Transverse colon (tissue), 3 donors: ENCODE results near the gene C12orf56.

Source experiments
- EP300 ChIP-seq: sonication (generic); formaldehyde crosslinking; IDR thresholded peaks from one replicate; pipeline ENCODE4 v1.6.1; 2017; ENCODE audit warnings: antibody characterized with exemption, low read depth
- POLR2AphosphoS5 ChIP-seq, 3 donors: sonication (generic); formaldehyde crosslinking; IDR thresholded peaks; one replicate each; pipeline ENCODE4 v1.6.1; 2016; ENCODE audit warnings: antibody characterized with exemption in 3 of 3

DNA sequence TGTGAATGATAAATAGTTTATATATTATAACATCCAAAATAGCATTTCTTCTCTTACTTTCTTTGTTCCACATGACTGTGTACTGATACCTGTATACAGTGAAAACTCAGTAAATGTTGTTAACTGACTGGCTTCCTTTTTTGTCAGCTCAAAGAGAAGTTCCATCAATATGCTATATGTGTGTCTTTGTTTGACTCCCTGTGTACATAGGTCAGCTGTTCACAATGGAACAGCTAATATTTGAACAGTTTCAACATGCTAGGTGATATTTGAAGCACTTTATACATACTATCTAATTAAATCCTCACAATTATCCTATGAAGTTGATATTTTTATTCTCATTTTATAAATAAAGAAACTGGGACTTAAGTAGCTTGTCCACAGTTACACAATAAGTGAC, 153.2 kb downstream of the C12orf56 start:
- TF ChIP-seq EP300, result no peak
- no peak for TF ChIP-seq POLR2AphosphoS5 (IDR thresholded peaks at IDR 0.05)
